ENCODE measurements around the gene IGF1R.
A peak's percentile ranks its signal among the peaks of the same experiment; 100 is the strongest.

IGF1R gene

GRCh38 chr15:98669638-98670037 is 21.3 kb downstream of the IGF1R start:
- peaks cover 3% of the 10 kb centered on the region for H3K36me3 Mint-ChIP-seq (ENCODE audit: insufficient read depth)
- DNase-seq (no peak), ATAC-seq (replicated peaks) (no peak)
- no peak overlapping the region for H3K4me3 Mint-ChIP-seq
- peaks cover 0 to 13% of the 10 kb centered on the region in 2 donors for H3K4me1 Mint-ChIP-seq (ENCODE audit: low read depth in 2 of 2)
- H3K27ac Mint-ChIP-seq = no peak overlapping the region
- peaks cover 9 to 27% of the 10 kb centered on the region in 2 donors for H3K27me3 Mint-ChIP-seq
- H3K9me3 Mint-ChIP-seq = no peaks in the 10 kb centered on the region

GRCh38 chr15:98671060-98672008 is 23.0 kb downstream of the IGF1R start:
- H3K4me3 Mint-ChIP-seq = no peak overlapping the region
- peaks cover 9 to 21% of the 10 kb centered on the region in 2 donors for H3K27me3 Mint-ChIP-seq
- ATAC-seq (replicated peaks) (no peak), DNase-seq (no peak)
- H3K27ac Mint-ChIP-seq = no peak overlapping the region
- peaks cover 0 to 13% of the 10 kb centered on the region in 2 donors for H3K4me1 Mint-ChIP-seq (ENCODE audit: low read depth in 2 of 2)
- peaks cover 7% of the 10 kb centered on the region for H3K36me3 Mint-ChIP-seq (ENCODE audit: insufficient read depth)
- H3K9me3 Mint-ChIP-seq = no peaks in the 10 kb centered on the region

- ATAC-seq (replicated peaks) = no peak
- Mint-ChIP-seq H3K27me3 (peaks cover 6 to 9% of the 10 kb centered on the region in 2 donors), H3K36me3 (ENCODE audit: insufficient read depth) (peaks cover 7% of the 10 kb centered on the region), H3K4me1 (ENCODE audit: low read depth in 2 of 2) (peaks cover 0 to 14% of the 10 kb centered on the region in 2 donors), H3K9me3 (no peaks in the 10 kb centered on the region), H3K4me3 (no peak overlapping the region), H3K27ac (no peak overlapping the region)
- no peak for DNase-seq
These were observed 24.8 kb downstream of the IGF1R start for GRCh38 chr15:98673133-98673532.

GRCh38 chr15:98674336-98674735 is 26.0 kb downstream of the IGF1R start:
- H3K27me3 Mint-ChIP-seq = peaks cover 6 to 9% of the 10 kb centered on the region in 2 donors
- peaks cover 7% of the 10 kb centered on the region for H3K36me3 Mint-ChIP-seq (ENCODE audit: insufficient read depth)
- no peak overlapping the region for H3K27ac Mint-ChIP-seq
- no peaks in the 10 kb centered on the region for H3K9me3 Mint-ChIP-seq
- no peak overlapping the region for H3K4me3 Mint-ChIP-seq
- DNase-seq (no peak), ATAC-seq (replicated peaks) (no peak)
- H3K4me1 Mint-ChIP-seq (ENCODE audit: low read depth in 2 of 2) = peaks cover 0 to 10% of the 10 kb centered on the region in 2 donors

GRCh38 chr15:98676586-98677270 is 28.4 kb downstream of the IGF1R start:
- Mint-ChIP-seq H3K9me3 (no peaks in the 10 kb centered on the region), H3K4me3 (no peak overlapping the region), H3K36me3 (ENCODE audit: insufficient read depth) (peaks cover 7% of the 10 kb centered on the region), H3K27me3 (peaks cover 5 to 6% of the 10 kb centered on the region in 2 donors), H3K4me1 (ENCODE audit: low read depth in 2 of 2) (peaks cover 0 to 4% of the 10 kb centered on the region in 2 donors), H3K27ac (no peak overlapping the region)
- ATAC-seq (replicated peaks) = no peak
- no peak for DNase-seq

- no peak overlapping the region for H3K27ac Mint-ChIP-seq
- no peak for DNase-seq
- H3K4me1 Mint-ChIP-seq (ENCODE audit: low read depth in 2 of 2) = peaks cover 0 to 7% of the 10 kb centered on the region in 2 donors
- no peak for ATAC-seq (replicated peaks)
- H3K27me3 Mint-ChIP-seq = peaks cover 6 to 11% of the 10 kb centered on the region in 2 donors
- H3K4me3 Mint-ChIP-seq = no peak overlapping the region
- no peaks in the 10 kb centered on the region for H3K9me3 Mint-ChIP-seq
- H3K36me3 Mint-ChIP-seq (ENCODE audit: insufficient read depth) = peaks cover 7% of the 10 kb centered on the region
These were observed 29.2 kb downstream of the IGF1R start for GRCh38 chr15:98677345-98678059.

GRCh38 chr15:98678484-98678883 is 30.1 kb downstream of the IGF1R start:
- Mint-ChIP-seq H3K27me3 (peaks cover 6 to 11% of the 10 kb centered on the region in 2 donors), H3K27ac (no peak overlapping the region), H3K4me1 (ENCODE audit: low read depth in 2 of 2) (peaks cover 0 to 10% of the 10 kb centered on the region in 2 donors), H3K4me3 (no peak overlapping the region), H3K36me3 (ENCODE audit: insufficient read depth) (peaks cover 7% of the 10 kb centered on the region), H3K9me3 (no peaks in the 10 kb centered on the region)
- no peak for ATAC-seq (replicated peaks)
- no peak for DNase-seq

- Mint-ChIP-seq H3K9me3 (no peaks in the 10 kb centered on the region), H3K36me3 (ENCODE audit: insufficient read depth) (no peaks in the 10 kb centered on the region), H3K27me3 (peaks cover 11 to 12% of the 10 kb centered on the region in 2 donors), H3K4me1 (ENCODE audit: low read depth in 2 of 2) (peaks cover 0 to 16% of the 10 kb centered on the region in 2 donors), H3K4me3 (no peak overlapping the region), H3K27ac (no peak overlapping the region)
- DNase-seq (no peak), ATAC-seq (replicated peaks) (no peak)
These were observed 32.7 kb downstream of the IGF1R start for GRCh38 chr15:98681061-98681460.

- H3K9me3 Mint-ChIP-seq = no peaks in the 10 kb centered on the region
- H3K4me1 Mint-ChIP-seq (ENCODE audit: low read depth in 2 of 2) = peaks cover 0 to 21% of the 10 kb centered on the region in 2 donors
- DNase-seq (no peak), ATAC-seq (replicated peaks) (no peak)
- no peaks in the 10 kb centered on the region for H3K36me3 Mint-ChIP-seq (ENCODE audit: insufficient read depth)
- H3K27ac Mint-ChIP-seq = peak overlapping the region in 1 of 2 donors; percentile 20
- H3K4me3 Mint-ChIP-seq = no peak overlapping the region
- H3K27me3 Mint-ChIP-seq = peaks cover 11 to 15% of the 10 kb centered on the region in 2 donors
These were observed 34.8 kb downstream of the IGF1R start for GRCh38 chr15:98682992-98683701.

GRCh38 chr15:98683831-98684230 is 35.5 kb downstream of the IGF1R start:
- DNase-seq = no peak
- ATAC-seq (replicated peaks) = no peak
- Mint-ChIP-seq H3K27ac (no peak overlapping the region), H3K36me3 (ENCODE audit: insufficient read depth) (no peaks in the 10 kb centered on the region), H3K9me3 (no peaks in the 10 kb centered on the region), H3K4me1 (ENCODE audit: low read depth in 2 of 2) (peaks cover 0 to 23% of the 10 kb centered on the region in 2 donors), H3K27me3 (peaks cover 11 to 15% of the 10 kb centered on the region in 2 donors), H3K4me3 (no peak overlapping the region)

- H3K27ac Mint-ChIP-seq = no peak overlapping the region
These were observed 36.1 kb downstream of the IGF1R start for GRCh38 chr15:98684436-98684835.

GRCh38 chr15:98684995-98685525 is 36.7 kb downstream of the IGF1R start:
- Mint-ChIP-seq H3K4me1 (ENCODE audit: low read depth in 2 of 2) (peaks cover 0 to 23% of the 10 kb centered on the region in 2 donors), H3K27me3 (peaks cover 11 to 15% of the 10 kb centered on the region in 2 donors), H3K36me3 (ENCODE audit: insufficient read depth) (no peaks in the 10 kb centered on the region), H3K4me3 (no peak overlapping the region), H3K9me3 (no peaks in the 10 kb centered on the region), H3K27ac (no peak overlapping the region)
- ATAC-seq (replicated peaks) = no peak
- no peak for DNase-seq

More at GRCh38 chr15:98684436-98684835, 36.1 kb downstream of the IGF1R start:
- DNase-seq = no peak
- H3K4me3 Mint-ChIP-seq = no peak overlapping the region
- no peaks in the 10 kb centered on the region for H3K9me3 Mint-ChIP-seq
- H3K4me1 Mint-ChIP-seq (ENCODE audit: low read depth in 2 of 2) = peaks cover 0 to 23% of the 10 kb centered on the region in 2 donors
- no peak for ATAC-seq (replicated peaks)
- no peaks in the 10 kb centered on the region for H3K36me3 Mint-ChIP-seq (ENCODE audit: insufficient read depth)
- peaks cover 11 to 15% of the 10 kb centered on the region in 2 donors for H3K27me3 Mint-ChIP-seq

All from effector memory CD8-positive, alpha-beta T cell (primary cell).